ENCODE data around the gene SASS6. TPM values are rescaled to one million over a fixed set of nuclear protein-coding genes. Genes with fewer than 3 reads are reported as not detected.
"Not testable (repeated sequence)": the region's sequence is repeated elsewhere in the genome, so short reads cannot be mapped to it uniquely, and the experiment has no call there.

SASS6 gene
- total RNA-seq, 1 donor from 2014 or later, result 3.0 TPM

- DNase-seq (ENCODE audit: low read depth, low spot score), result not testable (repeated sequence)
Measured at GRCh38 chr1:100047235-100047708, 85.5 kb downstream of the SASS6 start.

- DNase-seq (ENCODE audit: low read depth, low spot score), result no peak
Measured at GRCh38 chr1:100045206-100045605, 87.5 kb downstream of the SASS6 start.

GRCh38 chr1:100039591-100039990 is 93.1 kb downstream of the SASS6 start:
- DNase-seq (ENCODE audit: low read depth, low spot score), result no peak

GRCh38 chr1:100038660-100039287 is 94.0 kb downstream of the SASS6 start:
- peak; percentile 47 for DNase-seq (ENCODE audit: low read depth, low spot score)

GRCh38 chr1:100037927-100038659 is 94.6 kb downstream of the SASS6 start:
- DNase-seq (ENCODE audit: low read depth, low spot score), result peak; percentile 58

- no peak for DNase-seq (ENCODE audit: low read depth, low spot score)
Measured at GRCh38 chr1:100037656-100037926, 95.1 kb downstream of the SASS6 start.

- no peak for DNase-seq (ENCODE audit: low read depth, low spot score)
Measured at GRCh38 chr1:100036718-100037655, 95.7 kb downstream of the SASS6 start.

GRCh38 chr1:100035214-100035613 is 97.5 kb downstream of the SASS6 start:
- no peak for DNase-seq (ENCODE audit: low read depth, low spot score)

- no peak for DNase-seq (ENCODE audit: low read depth, low spot score)
Measured at GRCh38 chr1:100034470-100034869, 98.3 kb downstream of the SASS6 start.

Other genes with a start within 250 kb of the SASS6 start
- gene SLC35A3, start 162.9 kb downstream of the SASS6 start, total RNA-seq, result 20.8 and 31.0 TPM in 2 replicates
- gene TRMT13, start 233 bp upstream of the SASS6 start, total RNA-seq, result 6.1 and 19.6 TPM in 2 replicates
- 0.20 TPM in 1 of 2 replicates, not detected in the other for gene LRRC39, start 45.3 kb upstream of the SASS6 start, total RNA-seq
- 5.3 and 7.4 TPM in 2 replicates for gene DBT, start 116.9 kb upstream of the SASS6 start, total RNA-seq
- gene RTCA, start 133.3 kb upstream of the SASS6 start, total RNA-seq, result 48.9 and 57.9 TPM in 2 replicates
- gene CDC14A, start 219.6 kb upstream of the SASS6 start, total RNA-seq, result 12.6 and 13.3 TPM in 2 replicates

All from pulmonary artery endothelial cell (primary cell).